Measurements from ENCODE around the gene JMJD8. TPM values are rescaled to one million over a fixed set of nuclear protein-coding genes. Genes with fewer than 3 reads are reported as not detected.

JMJD8 gene
- total and polyA plus RNA-seq, 9 of the 15 experiments (the other 6 are each of a cell fraction or from before 2014, with no cell fraction given): 1.2 to 50.6 (median 29.3) TPM

DNA sequence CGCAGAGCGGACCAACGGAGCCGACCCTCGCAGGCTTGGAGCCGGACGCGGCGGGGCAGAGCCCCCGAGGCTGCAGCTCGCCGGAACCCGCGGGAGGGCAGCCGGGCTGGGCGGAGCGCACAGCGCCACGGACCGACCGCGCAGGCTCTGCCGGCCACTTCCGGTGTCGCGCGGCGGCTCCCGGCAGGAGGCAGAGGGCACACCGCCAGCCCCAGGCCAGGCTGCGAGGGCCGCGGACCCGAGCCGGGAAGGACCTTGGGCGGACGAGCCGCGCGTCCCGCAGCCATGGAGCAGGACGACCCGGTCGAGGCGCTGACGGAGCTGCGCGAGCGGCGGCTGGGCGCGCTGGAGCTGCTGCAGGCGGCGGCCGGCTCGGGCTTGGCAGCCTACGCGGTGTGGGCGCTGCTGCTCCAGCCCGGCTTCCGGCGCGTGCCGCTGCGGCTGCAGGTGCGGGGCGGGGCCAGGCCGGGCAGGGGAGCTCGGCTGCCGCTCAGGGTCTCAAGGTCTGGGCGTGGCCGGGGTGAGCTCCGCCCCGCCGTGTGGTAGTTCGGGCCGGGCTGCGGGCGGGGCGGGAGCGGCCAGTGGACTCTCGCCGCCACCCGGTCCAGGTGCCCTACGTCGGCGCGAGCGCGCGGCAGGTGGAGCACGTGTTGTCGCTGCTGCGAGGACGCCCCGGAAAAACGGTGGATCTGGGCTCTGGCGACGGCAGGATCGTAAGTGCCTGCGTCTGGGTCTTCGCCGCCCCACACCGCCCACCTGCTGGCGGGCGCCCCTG is 37.0 kb upstream of the JMJD8 start, which contains the start of gene ANTKMT (continued):
- TF ChIP-seq GABPB1 (CRISPR knock-in tag; IDR thresholded peaks at IDR 0.05) (peak; percentile 94), SIRT6 (IDR thresholded peaks at IDR 0.05; ENCODE audit: low read depth, low read length) (no peak), ZNF583 (CRISPR knock-in tag; IDR thresholded peaks at IDR 0.05) (peak; percentile 38; the same call in 1 of the 2 replicates), NFE2 (IDR thresholded peaks at IDR 0.05; ENCODE audit: low read depth) (no peak), ZNF584 (CRISPR knock-in tag; IDR thresholded peaks at IDR 0.05; ENCODE audit: low read depth) (no peak), BMI1 (IDR thresholded peaks at IDR 0.05; ENCODE audit: low read length) (no peak), NFYB (IDR thresholded peaks at IDR 0.05; ENCODE audit: extremely low read depth, insufficient read length) (no peak), NR4A1 (CRISPR knock-in tag; IDR thresholded peaks at IDR 0.05) (peak; percentile 89; the same call in 1 of the 2 replicates), NR4A1 (tag; IDR thresholded peaks at IDR 0.05) (peak; percentile 81), MEF2A (IDR thresholded peaks at IDR 0.05; ENCODE audit: control insufficient read depth, low read depth, low read length) (no peak), WHSC1 (IDR thresholded peaks at IDR 0.05; ENCODE audit: low read length) (no peak)
- TF ChIP-seq, protein P1, sequence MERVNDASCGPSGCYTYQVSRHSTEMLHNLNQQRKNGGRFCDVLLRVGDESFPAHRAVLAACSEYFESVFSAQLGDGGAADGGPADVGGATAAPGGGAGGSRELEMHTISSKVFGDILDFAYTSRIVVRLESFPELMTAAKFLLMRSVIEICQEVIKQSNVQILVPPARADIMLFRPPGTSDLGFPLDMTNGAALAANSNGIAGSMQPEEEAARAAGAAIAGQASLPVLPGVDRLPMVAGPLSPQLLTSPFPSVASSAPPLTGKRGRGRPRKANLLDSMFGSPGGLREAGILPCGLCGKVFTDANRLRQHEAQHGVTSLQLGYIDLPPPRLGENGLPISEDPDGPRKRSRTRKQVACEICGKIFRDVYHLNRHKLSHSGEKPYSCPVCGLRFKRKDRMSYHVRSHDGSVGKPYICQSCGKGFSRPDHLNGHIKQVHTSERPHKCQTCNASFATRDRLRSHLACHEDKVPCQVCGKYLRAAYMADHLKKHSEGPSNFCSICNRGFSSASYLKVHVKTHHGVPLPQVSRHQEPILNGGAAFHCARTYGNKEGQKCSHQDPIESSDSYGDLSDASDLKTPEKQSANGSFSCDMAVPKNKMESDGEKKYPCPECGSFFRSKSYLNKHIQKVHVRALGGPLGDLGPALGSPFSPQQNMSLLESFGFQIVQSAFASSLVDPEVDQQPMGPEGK (CRISPR knock-in tag; IDR thresholded peaks at IDR 0.05; ENCODE audit: borderline replicate concordance): no peak
- TF ChIP-seq, protein P2, sequence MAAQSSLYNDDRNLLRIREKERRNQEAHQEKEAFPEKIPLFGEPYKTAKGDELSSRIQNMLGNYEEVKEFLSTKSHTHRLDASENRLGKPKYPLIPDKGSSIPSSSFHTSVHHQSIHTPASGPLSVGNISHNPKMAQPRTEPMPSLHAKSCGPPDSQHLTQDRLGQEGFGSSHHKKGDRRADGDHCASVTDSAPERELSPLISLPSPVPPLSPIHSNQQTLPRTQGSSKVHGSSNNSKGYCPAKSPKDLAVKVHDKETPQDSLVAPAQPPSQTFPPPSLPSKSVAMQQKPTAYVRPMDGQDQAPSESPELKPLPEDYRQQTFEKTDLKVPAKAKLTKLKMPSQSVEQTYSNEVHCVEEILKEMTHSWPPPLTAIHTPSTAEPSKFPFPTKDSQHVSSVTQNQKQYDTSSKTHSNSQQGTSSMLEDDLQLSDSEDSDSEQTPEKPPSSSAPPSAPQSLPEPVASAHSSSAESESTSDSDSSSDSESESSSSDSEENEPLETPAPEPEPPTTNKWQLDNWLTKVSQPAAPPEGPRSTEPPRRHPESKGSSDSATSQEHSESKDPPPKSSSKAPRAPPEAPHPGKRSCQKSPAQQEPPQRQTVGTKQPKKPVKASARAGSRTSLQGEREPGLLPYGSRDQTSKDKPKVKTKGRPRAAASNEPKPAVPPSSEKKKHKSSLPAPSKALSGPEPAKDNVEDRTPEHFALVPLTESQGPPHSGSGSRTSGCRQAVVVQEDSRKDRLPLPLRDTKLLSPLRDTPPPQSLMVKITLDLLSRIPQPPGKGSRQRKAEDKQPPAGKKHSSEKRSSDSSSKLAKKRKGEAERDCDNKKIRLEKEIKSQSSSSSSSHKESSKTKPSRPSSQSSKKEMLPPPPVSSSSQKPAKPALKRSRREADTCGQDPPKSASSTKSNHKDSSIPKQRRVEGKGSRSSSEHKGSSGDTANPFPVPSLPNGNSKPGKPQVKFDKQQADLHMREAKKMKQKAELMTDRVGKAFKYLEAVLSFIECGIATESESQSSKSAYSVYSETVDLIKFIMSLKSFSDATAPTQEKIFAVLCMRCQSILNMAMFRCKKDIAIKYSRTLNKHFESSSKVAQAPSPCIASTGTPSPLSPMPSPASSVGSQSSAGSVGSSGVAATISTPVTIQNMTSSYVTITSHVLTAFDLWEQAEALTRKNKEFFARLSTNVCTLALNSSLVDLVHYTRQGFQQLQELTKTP (IDR thresholded peaks at IDR 0.05; ENCODE audit: low read depth in 1 of 2, partially characterized antibody in 2 of 2): no peak
- TF ChIP-seq, protein P3, sequence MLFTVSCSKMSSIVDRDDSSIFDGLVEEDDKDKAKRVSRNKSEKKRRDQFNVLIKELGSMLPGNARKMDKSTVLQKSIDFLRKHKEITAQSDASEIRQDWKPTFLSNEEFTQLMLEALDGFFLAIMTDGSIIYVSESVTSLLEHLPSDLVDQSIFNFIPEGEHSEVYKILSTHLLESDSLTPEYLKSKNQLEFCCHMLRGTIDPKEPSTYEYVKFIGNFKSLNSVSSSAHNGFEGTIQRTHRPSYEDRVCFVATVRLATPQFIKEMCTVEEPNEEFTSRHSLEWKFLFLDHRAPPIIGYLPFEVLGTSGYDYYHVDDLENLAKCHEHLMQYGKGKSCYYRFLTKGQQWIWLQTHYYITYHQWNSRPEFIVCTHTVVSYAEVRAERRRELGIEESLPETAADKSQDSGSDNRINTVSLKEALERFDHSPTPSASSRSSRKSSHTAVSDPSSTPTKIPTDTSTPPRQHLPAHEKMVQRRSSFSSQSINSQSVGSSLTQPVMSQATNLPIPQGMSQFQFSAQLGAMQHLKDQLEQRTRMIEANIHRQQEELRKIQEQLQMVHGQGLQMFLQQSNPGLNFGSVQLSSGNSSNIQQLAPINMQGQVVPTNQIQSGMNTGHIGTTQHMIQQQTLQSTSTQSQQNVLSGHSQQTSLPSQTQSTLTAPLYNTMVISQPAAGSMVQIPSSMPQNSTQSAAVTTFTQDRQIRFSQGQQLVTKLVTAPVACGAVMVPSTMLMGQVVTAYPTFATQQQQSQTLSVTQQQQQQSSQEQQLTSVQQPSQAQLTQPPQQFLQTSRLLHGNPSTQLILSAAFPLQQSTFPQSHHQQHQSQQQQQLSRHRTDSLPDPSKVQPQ (CRISPR knock-in tag; IDR thresholded peaks at IDR 0.05; ENCODE audit: borderline replicate concordance): no peak
- TF ChIP-seq, protein P4, sequence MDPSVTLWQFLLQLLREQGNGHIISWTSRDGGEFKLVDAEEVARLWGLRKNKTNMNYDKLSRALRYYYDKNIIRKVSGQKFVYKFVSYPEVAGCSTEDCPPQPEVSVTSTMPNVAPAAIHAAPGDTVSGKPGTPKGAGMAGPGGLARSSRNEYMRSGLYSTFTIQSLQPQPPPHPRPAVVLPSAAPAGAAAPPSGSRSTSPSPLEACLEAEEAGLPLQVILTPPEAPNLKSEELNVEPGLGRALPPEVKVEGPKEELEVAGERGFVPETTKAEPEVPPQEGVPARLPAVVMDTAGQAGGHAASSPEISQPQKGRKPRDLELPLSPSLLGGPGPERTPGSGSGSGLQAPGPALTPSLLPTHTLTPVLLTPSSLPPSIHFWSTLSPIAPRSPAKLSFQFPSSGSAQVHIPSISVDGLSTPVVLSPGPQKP (CRISPR knock-in tag; IDR thresholded peaks at IDR 0.05): no peak
- TF ChIP-seq, protein P5, sequence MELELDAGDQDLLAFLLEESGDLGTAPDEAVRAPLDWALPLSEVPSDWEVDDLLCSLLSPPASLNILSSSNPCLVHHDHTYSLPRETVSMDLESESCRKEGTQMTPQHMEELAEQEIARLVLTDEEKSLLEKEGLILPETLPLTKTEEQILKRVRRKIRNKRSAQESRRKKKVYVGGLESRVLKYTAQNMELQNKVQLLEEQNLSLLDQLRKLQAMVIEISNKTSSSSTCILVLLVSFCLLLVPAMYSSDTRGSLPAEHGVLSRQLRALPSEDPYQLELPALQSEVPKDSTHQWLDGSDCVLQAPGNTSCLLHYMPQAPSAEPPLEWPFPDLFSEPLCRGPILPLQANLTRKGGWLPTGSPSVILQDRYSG (tag; conservative IDR thresholded peaks at IDR 0.05; ENCODE audit: low read depth): no peak

Data from K562 (cell line).